Measurements from ENCODE around the gene FYN. TPM values are rescaled to one million over a fixed set of nuclear protein-coding genes. Genes with fewer than 3 reads are reported as not detected.

FYN gene
- total and polyA plus RNA-seq, 9 of the 15 experiments (the other 6 are each of a cell fraction or from before 2014, with no cell fraction given), result 2.9 to 22.1 (median 11.4) TPM

DNA sequence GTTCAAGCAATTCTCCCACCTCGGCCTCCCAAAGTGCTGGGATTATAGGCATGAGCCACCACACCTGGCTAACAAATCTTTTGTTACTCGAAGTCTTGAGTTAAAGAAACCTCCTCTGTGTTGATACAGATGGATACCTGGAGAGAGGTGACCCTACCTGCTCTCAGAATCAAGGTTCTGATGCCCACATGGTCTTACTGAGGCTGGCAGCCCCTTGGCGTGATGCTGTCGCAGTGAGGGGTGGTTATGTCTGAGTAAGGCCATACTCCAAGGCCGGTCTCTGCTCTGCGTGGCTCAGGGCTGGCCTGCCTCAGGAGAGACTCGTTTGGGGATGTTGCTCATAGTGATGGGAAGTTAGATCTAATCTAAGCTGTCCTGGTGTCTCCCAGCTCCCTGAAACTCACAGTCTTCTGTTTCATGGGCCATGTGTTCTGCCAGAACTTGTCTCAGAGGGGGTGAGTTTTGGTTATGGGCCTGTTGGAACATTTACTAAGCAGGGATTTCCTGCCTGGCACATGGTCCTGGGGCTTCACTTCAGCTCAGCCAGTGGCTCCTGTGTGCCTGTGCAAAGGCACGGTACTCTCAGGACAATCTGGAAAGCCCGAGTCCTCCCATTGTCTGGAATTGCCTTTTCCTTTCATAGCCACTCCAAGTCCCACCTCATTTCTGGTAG, 250.1 kb downstream of the FYN start:
- no peaks in the 10 kb centered on the region for H4K20me1 ChIP-seq (replicated peaks; ENCODE audit: control insufficient read depth, insufficient read depth, low read length)
- no peaks in the 10 kb centered on the region for H3K9me1 ChIP-seq (ENCODE audit: control insufficient read depth, insufficient read depth, low read length)
- no peak overlapping the region for H3K4me3 ChIP-seq
- no peak overlapping the region for H3K4me2 ChIP-seq (ENCODE audit: insufficient read depth, low read length)
- WGBS (ENCODE audit: insufficient coverage, low coverage, missing lambda C conversion rate), result 4% methylated on average over 9 of the region's 9 CpGs
- no peak overlapping the region; a peak in 1 of 4 replicates for H3K9ac ChIP-seq (ENCODE audit: insufficient read depth in 1 of 2, low read depth in 2 of 2, low read length in 2 of 2)
- FAIRE-seq (no peak), ATAC-seq (peak; percentile 50), DNase-seq (ENCODE audit: extremely low read depth in 1 of 4, low spot score in 3 of 4) (no peak)
- no peaks in the 10 kb centered on the region for H3K9me3 ChIP-seq (replicated peaks; ENCODE audit: control insufficient read depth, insufficient read depth, low read depth, low read length)
- BruUV-seq (replicated peaks), result no TSS peak
- H3K27ac ChIP-seq (ENCODE audit: extremely low read depth, low read depth, low read length), result no peak overlapping the region
- no peak overlapping the region for H2AFZ ChIP-seq (ENCODE audit: low read depth, low read length)
- ChIA-PET POLR2A (interaction anchor here (0.7 kb wide), 1 partner anchor 351 kb away, joined by 3 read pairs; no protein-coding TSS in a partner anchor), CTCF (ENCODE audit: low intra/inter-chr PET ratio) (no interaction called here)
- TF ChIP-seq, protein P1, sequence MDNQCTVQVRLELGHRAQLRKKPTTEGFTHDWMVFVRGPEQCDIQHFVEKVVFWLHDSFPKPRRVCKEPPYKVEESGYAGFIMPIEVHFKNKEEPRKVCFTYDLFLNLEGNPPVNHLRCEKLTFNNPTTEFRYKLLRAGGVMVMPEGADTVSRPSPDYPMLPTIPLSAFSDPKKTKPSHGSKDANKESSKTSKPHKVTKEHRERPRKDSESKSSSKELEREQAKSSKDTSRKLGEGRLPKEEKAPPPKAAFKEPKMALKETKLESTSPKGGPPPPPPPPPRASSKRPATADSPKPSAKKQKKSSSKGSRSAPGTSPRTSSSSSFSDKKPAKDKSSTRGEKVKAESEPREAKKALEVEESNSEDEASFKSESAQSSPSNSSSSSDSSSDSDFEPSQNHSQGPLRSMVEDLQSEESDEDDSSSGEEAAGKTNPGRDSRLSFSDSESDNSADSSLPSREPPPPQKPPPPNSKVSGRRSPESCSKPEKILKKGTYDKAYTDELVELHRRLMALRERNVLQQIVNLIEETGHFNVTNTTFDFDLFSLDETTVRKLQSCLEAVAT (IDR thresholded peaks at IDR 0.05), result no peak
- TF ChIP-seq SPI1 (IDR thresholded peaks at IDR 0.05; ENCODE audit: borderline replicate concordance, low read depth, low read length), result 0 out of 2 replicates have a peak, but pooled peaks have one; percentile 20
- TF ChIP-seq, protein P2, sequence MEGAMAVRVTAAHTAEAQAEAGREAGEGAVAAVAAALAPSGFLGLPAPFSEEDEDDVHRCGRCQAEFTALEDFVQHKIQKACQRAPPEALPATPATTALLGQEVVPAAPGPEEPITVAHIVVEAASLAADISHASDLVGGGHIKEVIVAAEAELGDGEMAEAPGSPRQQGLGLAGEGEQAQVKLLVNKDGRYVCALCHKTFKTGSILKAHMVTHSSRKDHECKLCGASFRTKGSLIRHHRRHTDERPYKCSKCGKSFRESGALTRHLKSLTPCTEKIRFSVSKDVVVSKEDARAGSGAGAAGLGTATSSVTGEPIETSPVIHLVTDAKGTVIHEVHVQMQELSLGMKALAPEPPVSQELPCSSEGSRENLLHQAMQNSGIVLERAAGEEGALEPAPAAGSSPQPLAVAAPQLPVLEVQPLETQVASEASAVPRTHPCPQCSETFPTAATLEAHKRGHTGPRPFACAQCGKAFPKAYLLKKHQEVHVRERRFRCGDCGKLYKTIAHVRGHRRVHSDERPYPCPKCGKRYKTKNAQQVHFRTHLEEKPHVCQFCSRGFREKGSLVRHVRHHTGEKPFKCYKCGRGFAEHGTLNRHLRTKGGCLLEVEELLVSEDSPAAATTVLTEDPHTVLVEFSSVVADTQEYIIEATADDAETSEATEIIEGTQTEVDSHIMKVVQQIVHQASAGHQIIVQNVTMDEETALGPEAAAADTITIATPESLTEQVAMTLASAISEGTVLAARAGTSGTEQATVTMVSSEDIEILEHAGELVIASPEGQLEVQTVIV (CRISPR knock-in tag; IDR thresholded peaks at IDR 0.05; ENCODE audit: borderline replicate concordance), result no peak
- no peaks in the 10 kb centered on the region for H3K79me2 ChIP-seq (ENCODE audit: control insufficient read depth, insufficient read depth, low read length)
- in situ Hi-C loops (cut with MboI), result no loop called here
- peaks cover 32 to 60% of the 10 kb centered on the region in 2 experiments for H3K27me3 ChIP-seq (ENCODE audit: control insufficient read depth in 2 of 2, insufficient read depth in 2 of 2, low read length in 2 of 2)
- H3K36me3 ChIP-seq (ENCODE audit: control insufficient read depth, insufficient read depth, low read length), result no peaks in the 10 kb centered on the region
- no peaks in the 10 kb centered on the region for H3K4me1 ChIP-seq (replicated peaks in 1 of 2; ENCODE audit: control insufficient read depth in 2 of 2, insufficient read depth in 2 of 2, low read length in 2 of 2)
- intact Hi-C loops (cut with micrococcal nuclease), result no loop called here

Data from K562 (cell line).